NT2/D1 (cell line): ENCODE results near the gene CD96.

Experiments
- SUZ12 ChIP-seq: IDR thresholded peaks from 2 replicates; pipeline ENCODE4 v1.6.1; 2011; ENCODE audit not compliant: insufficient read length, insufficient read depth; ENCODE audit errors: extremely low read depth
- YY1 ChIP-seq: IDR thresholded peaks from 2 replicates; pipeline ENCODE4 v1.6.1; 2011; ENCODE audit not compliant: insufficient read length, insufficient read depth
- ZNF274 ChIP-seq: IDR thresholded peaks from 2 replicates; pipeline ENCODE4 v1.6.1; 2011; ENCODE audit warnings: mild to moderate bottlenecking, low read depth, low read length

- TF ChIP-seq SUZ12 (no peak), ZNF274 (no peak), YY1 (no peak)
Measured at GRCh38 chr3:111635403-111635802, 93.4 kb downstream of the CD96 start.
